ENCODE results near the gene ZNF839.

GRCh38 chr14:102390064-102390855 is 70.7 kb downstream of the ZNF839 start:
- TF ChIP-seq, protein P1, sequence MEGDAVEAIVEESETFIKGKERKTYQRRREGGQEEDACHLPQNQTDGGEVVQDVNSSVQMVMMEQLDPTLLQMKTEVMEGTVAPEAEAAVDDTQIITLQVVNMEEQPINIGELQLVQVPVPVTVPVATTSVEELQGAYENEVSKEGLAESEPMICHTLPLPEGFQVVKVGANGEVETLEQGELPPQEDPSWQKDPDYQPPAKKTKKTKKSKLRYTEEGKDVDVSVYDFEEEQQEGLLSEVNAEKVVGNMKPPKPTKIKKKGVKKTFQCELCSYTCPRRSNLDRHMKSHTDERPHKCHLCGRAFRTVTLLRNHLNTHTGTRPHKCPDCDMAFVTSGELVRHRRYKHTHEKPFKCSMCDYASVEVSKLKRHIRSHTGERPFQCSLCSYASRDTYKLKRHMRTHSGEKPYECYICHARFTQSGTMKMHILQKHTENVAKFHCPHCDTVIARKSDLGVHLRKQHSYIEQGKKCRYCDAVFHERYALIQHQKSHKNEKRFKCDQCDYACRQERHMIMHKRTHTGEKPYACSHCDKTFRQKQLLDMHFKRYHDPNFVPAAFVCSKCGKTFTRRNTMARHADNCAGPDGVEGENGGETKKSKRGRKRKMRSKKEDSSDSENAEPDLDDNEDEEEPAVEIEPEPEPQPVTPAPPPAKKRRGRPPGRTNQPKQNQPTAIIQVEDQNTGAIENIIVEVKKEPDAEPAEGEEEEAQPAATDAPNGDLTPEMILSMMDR (IDR thresholded peaks at IDR 0.05) = no peak
- TF ChIP-seq ZFX (IDR thresholded peaks at IDR 0.05; ENCODE audit: borderline replicate concordance) = no peak
